Stomach (tissue), 9 donors: ENCODE results near the gene EIF6. TPM values are rescaled to one million over a fixed set of nuclear protein-coding genes. Genes with fewer than 3 reads are reported as not detected.
A peak's percentile ranks its signal among the peaks of the same experiment; 100 is the strongest.

Experiments used
- DNase-seq, 2 donors: peaks; one replicate each; pipeline versions ENCODE4 v3.0.0 to v3.0.0-alpha.2; 2013 to 2019
- H3K27ac ChIP-seq, 5 donors: fragments of 200-600 bp in 4 of 5; sonication (generic) in 4 of 5; one replicate each; pipeline ENCODE4 v1.5.1; 2013 to 2019; ENCODE audit warnings: mild to moderate bottlenecking in 1 of 5, moderate library complexity in 1 of 5
- H3K27me3 ChIP-seq, 3 donors: fragments of 200-600 bp; sonication (generic); one replicate each; pipeline ENCODE4 v1.5.1; 2017 to 2019; ENCODE audit warnings: mixed run types in 1 of 3
- H3K36me3 ChIP-seq, 4 donors: fragments of 200-600 bp; sonication (generic); 1 replicate in 3 of 4; 2 replicates in 1 of 4; pipeline ENCODE4 v1.5.1; 2016 to 2019
- H3K4me1 ChIP-seq, 4 donors: fragments of 200-600 bp; sonication (generic); one replicate each; pipeline ENCODE4 v1.5.1; 2016 to 2019
- H3K4me3 ChIP-seq, 4 donors: fragments of 200-600 bp; sonication (generic) in 3 of 4; one replicate each; pipeline ENCODE4 v1.5.1; 2016 to 2019; ENCODE audit warnings: mild to moderate bottlenecking in 1 of 4
- H3K9me3 ChIP-seq, 4 donors: fragments of 200-600 bp; sonication (generic); one replicate each; pipeline ENCODE4 v1.5.1; 2016 to 2019
- CTCF ChIP-seq, 7 experiments: fragments of 450-650 bp in 4 of 7; fragments of 200-600 bp in 3 of 7; sonication (generic) in 3 of 7; IDR thresholded peaks; one replicate each; pipeline ENCODE4 v1.5.1; 2016 to 2019; ENCODE audit warnings: antibody characterized with exemption in 7 of 7, control low read depth in 2 of 7, mild to moderate bottlenecking in 1 of 7
- EP300 ChIP-seq: sonication (generic); formaldehyde crosslinking; IDR thresholded peaks from one replicate; pipeline ENCODE4 v1.6.1; 2017; ENCODE audit warnings: antibody characterized with exemption
- POLR2A ChIP-seq, 4 donors: fragments of 450-650 bp; IDR thresholded peaks; one replicate each; pipeline ENCODE4 v1.6.1; 2016; ENCODE audit warnings: antibody characterized with exemption in 4 of 4, control low read depth in 2 of 4, mild to moderate bottlenecking in 1 of 4, moderate library complexity in 1 of 4
- POLR2AphosphoS5 ChIP-seq, 3 donors: sonication (generic); formaldehyde crosslinking; IDR thresholded peaks; one replicate each; pipeline ENCODE4 v1.6.1; 2016; ENCODE audit warnings: antibody characterized with exemption in 3 of 3
- WGBS, 5 donors: extraction: QIAGEN DNeasy Blood & Tissue Kit in 3 of 5; methylation state at CpG; one replicate each; pipeline versions ENCODE4 v1.1.5 to v1.1.7; 2013 to 2018; 5-methylcytosine and 5-hydroxymethylcytosine counted together
- intact Hi-C: fragments of 100-400 bp; cut with DNase I; formaldehyde crosslinking; loops from one replicate; pipeline ENCODE4 v1.15.1; 2023; ENCODE audit warnings: low total_unique reads
- polyA plus RNA-seq, 3 donors: library from polyadenylated mRNA; stranded (reverse); fragments of 200-250 nt; gene quantifications; one replicate each; pipeline ENCODE4 v1.2.3, GENCODE V29; 2013
- total RNA-seq, 5 donors: library from RNA; depleted of rRNA; stranded (reverse); fragments of >200 nt; gene quantifications; one replicate each; pipeline versions ENCODE4 v1.1.0 to v1.2.3, GENCODE V29; 2014 to 2016
- donor health status: healthy with polysubstance abuse.
- donor health status: Bipolar disorder and iron deficiency.
- donor health status: healthy.

Gene EIF6
- total and polyA plus RNA-seq, 8 donors: 16.3 to 163 (median 99.1) TPM

DNA sequence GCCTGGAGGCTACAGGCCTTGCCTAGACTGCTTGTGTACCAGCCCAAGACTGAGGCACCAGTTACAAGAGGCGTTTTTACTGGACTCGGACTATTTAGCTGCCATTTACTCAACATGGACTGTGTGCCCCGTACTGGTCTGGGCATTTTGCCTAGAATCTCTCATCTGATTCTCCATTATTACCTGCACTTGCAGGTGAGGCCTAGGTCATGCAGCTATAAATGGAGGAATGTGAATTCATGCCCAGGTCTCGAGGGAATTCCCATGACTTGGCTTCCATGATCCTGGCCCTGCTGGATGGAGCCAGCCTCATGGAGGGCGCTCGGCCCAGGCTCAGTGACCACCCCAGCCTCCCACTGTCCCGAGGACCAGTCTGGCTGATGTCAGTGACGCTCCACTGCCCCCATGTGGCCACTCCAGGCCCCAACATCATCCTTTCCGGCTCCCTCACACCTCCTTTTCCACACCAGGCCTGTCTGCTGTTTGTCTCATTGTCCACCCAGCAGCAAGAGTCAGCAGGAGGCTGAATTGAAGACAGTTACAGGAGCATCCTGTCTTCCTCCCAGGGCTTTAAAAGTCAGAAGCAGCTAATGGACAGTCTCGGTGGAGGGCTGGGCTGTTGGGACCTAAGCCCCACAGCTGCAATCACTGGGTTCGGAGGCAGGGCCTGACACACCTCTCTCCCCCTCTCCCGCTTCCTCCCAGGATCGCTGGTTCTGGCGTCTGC, 15.4 kb downstream of the EIF6 start:
- peak; percentile 69 to 85 for DNase-seq
- H3K27ac ChIP-seq: peak overlapping the region in 2 of 5 donors; percentile 32 to 34
- intact Hi-C loops: loop anchor here (10.0 kb wide), 1 partner anchor 124 kb away; the partner anchor contains the start of gene EDEM2
- H3K4me1 ChIP-seq: peaks cover 0 to 15% (median 11%) of the 10 kb centered on the region in 4 donors
- no peaks in the 10 kb centered on the region for H3K27me3 ChIP-seq
- H3K36me3 ChIP-seq: peaks cover 11 to 68% (median 67%) of the 10 kb centered on the region in 4 donors
- H3K4me3 ChIP-seq: no peak overlapping the region
- no peak for TF ChIP-seq POLR2AphosphoS5 (IDR thresholded peaks at IDR 0.05)
- no peak for TF ChIP-seq POLR2A (IDR thresholded peaks at IDR 0.05)
- peak in 5 of 7 experiments; percentile 63 to 85 (median 67) for TF ChIP-seq CTCF (IDR thresholded peaks at IDR 0.05)
- 41 to 50% (median 42%) methylated on average over 11 to 14 of the region's 14 CpGs for WGBS, 5 donors
- H3K9me3 ChIP-seq: no peaks in the 10 kb centered on the region

DNA sequence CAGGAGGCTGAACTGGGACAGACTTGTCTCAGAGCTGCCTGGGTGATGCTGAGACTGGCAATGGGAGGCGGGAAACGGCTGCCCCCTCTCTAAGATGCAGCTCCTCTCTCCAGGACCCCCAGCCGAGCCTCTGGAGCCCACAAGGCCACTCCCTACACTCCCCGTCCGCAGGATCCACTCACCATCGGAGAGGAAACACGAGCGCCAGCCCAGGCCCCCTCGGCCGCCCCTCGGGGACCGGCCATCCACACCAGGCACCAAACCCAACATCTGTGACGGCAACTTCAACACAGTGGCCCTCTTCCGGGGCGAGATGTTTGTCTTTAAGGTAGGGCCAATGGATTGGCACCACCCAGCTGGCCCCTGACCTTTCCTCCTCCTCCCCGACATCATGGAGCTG, 17.5 kb downstream of the EIF6 start:
- Histone ChIP-seq H3K27me3 (no peaks in the 10 kb centered on the region), H3K4me1 (peaks cover 11 to 29% (median 23%) of the 10 kb centered on the region in 4 donors), H3K36me3 (peaks cover 11 to 64% (median 57%) of the 10 kb centered on the region in 4 donors), H3K27ac (no peak overlapping the region), H3K4me3 (no peak overlapping the region), H3K9me3 (no peaks in the 10 kb centered on the region)
- intact Hi-C loops: loop anchor here (10.0 kb wide), 1 partner anchor 122 kb away; the partner anchor contains the start of gene EDEM2
- DNase-seq: no peak
- TF ChIP-seq CTCF (IDR thresholded peaks at IDR 0.05): no peak
- no peak for TF ChIP-seq EP300
- no peak for TF ChIP-seq POLR2AphosphoS5 (IDR thresholded peaks at IDR 0.05)
- TF ChIP-seq POLR2A (IDR thresholded peaks at IDR 0.05): no peak
- 82 to 93% (median 90%) methylated on average over 3 to 16 of the region's 16 CpGs for WGBS, 5 donors

DNA sequence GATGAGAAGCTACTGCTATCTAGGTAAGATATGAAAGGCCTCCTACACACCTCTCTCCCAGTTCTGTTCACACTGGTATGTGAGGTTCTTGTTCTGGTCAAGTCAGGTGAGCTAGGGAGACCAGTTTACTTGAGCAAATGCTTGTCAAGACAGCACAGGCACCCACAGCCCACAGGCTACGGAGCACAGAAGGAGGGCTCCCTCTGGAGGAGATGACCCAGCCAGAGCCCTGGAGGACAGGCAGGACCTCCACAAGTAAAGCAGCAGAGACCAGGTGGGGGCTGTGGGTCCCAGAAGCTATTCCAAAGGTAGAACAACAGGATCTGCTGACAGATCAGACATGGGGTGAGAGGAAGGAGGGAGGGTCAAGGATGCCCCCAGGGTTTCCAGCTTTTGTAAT, 19.8 kb downstream of the EIF6 start:
- no peak for TF ChIP-seq POLR2A (IDR thresholded peaks at IDR 0.05)
- TF ChIP-seq CTCF (IDR thresholded peaks at IDR 0.05): no peak
- no peak for TF ChIP-seq EP300
- no peak for TF ChIP-seq POLR2AphosphoS5 (IDR thresholded peaks at IDR 0.05)
- Histone ChIP-seq H3K4me3 (no peak overlapping the region), H3K36me3 (peaks cover 0 to 48% (median 41%) of the 10 kb centered on the region in 4 donors), H3K4me1 (peaks cover 11 to 29% (median 23%) of the 10 kb centered on the region in 4 donors), H3K27ac (no peak overlapping the region), H3K27me3 (no peaks in the 10 kb centered on the region), H3K9me3 (no peaks in the 10 kb centered on the region)
- no peak for DNase-seq
- intact Hi-C loops: loop anchor here (10.0 kb wide), 1 partner anchor 120 kb away; the partner anchor contains the start of gene EDEM2
- 33 to 92% (median 78%) methylated on average over 1 of the region's 1 CpG for WGBS, 5 donors

GRCh38 chr20:35263532-35264341, 20.8 kb downstream of the EIF6 start:
- no peaks in the 10 kb centered on the region for H3K9me3 ChIP-seq
- WGBS, 5 donors: 46 to 68% (median 56%) methylated on average over 13 to 17 of the region's 17 CpGs
- H3K36me3 ChIP-seq: peaks cover 0 to 44% (median 36%) of the 10 kb centered on the region in 4 donors
- TF ChIP-seq EP300 (no peak), CTCF (IDR thresholded peaks at IDR 0.05) (peak in 1 of 7 experiments; percentile 0), POLR2A (IDR thresholded peaks at IDR 0.05) (no peak), POLR2AphosphoS5 (IDR thresholded peaks at IDR 0.05) (peak in 1 of 3 donors; percentile 33)
- H3K27me3 ChIP-seq: no peaks in the 10 kb centered on the region
- intact Hi-C loops: loop anchor here (10.0 kb wide), 1 partner anchor 119 kb away; the partner anchor contains the start of gene EDEM2
- no peak overlapping the region for H3K4me3 ChIP-seq
- peaks cover 11 to 21% (median 15%) of the 10 kb centered on the region in 4 donors for H3K4me1 ChIP-seq
- peak; percentile 46 to 84 for DNase-seq
- H3K27ac ChIP-seq: peak overlapping the region in 4 of 5 donors; percentile 29 to 70 (median 55)
